Naive thymus-derived CD4-positive, alpha-beta T cell (primary cell): ENCODE data around the gene TTC23L. TPM values are rescaled to one million over a fixed set of nuclear protein-coding genes. Genes with fewer than 3 reads are reported as not detected.

Experiments used
- ATAC-seq: fragments of 150-1000 bp; cut with Tn5 transposase; 2 replicates; pipeline ENCODE4 v1.10.0; 2021; ENCODE audit warnings: mild to moderate bottlenecking, moderate library complexity
- CTCF ChIA-PET: fragments of 350-600 bp; sonication (Branson Sonifier 250); formaldehyde crosslinking; loops from one replicate; lab custom pipeline; 2021; ENCODE audit warnings: antibody characterized with exemption; lab: Charles Lee
- POLR2A ChIA-PET: fragments of 350-600 bp; sonication (Branson Sonifier 250); formaldehyde crosslinking; loops from one replicate; lab custom pipeline; 2021; ENCODE audit warnings: antibody characterized with exemption, inconsistent platforms; lab: Charles Lee
- DNase-seq, 9 donors: peaks; one replicate each; pipeline versions ENCODE4 v3.0.0 to v3.0.0-alpha.2; 2020 to 2022; ENCODE audit warnings: mixed read lengths in 1 of 9
- H3K27ac ChIP-seq: one replicate; pipeline ENCODE4 v1.7.0; 2013; ENCODE audit warnings: mild to moderate bottlenecking, low read depth, low read length, moderate library complexity
- H3K27me3 ChIP-seq, 2 donors: one replicate each; pipeline ENCODE4 v1.7.0; 2013; ENCODE audit warnings: low read length in 2 of 2, mild to moderate bottlenecking in 2 of 2, moderate library complexity in 2 of 2; ENCODE audit not compliant: control insufficient read depth in 2 of 2, insufficient read depth in 2 of 2
- H3K36me3 ChIP-seq, 3 experiments: 1 replicate in 2 of 3; 2 replicates in 1 of 3; pipeline ENCODE4 v1.7.0; 2013; ENCODE audit warnings: low read length in 3 of 3, mild to moderate bottlenecking in 3 of 3, moderate library complexity in 1 of 3; ENCODE audit not compliant: insufficient read depth in 3 of 3, control insufficient read depth in 2 of 3
- H3K4me1 ChIP-seq, 2 donors: one replicate each; pipeline ENCODE4 v1.7.0; 2013; ENCODE audit warnings: low read length in 2 of 2, mild to moderate bottlenecking in 2 of 2, moderate library complexity in 1 of 2; ENCODE audit not compliant: control insufficient read depth in 2 of 2, insufficient read depth in 2 of 2
- H3K4me3 ChIP-seq: 2 replicates; pipeline ENCODE4 v1.7.0; 2013; ENCODE audit warnings: mild to moderate bottlenecking, low read length
- H3K9me3 ChIP-seq, 3 experiments: 1 replicate in 2 of 3; 2 replicates in 1 of 3; pipeline ENCODE4 v1.7.0; 2013; ENCODE audit warnings: low read length in 3 of 3; ENCODE audit not compliant: control insufficient read depth in 2 of 3
- H3K27ac Mint-ChIP-seq, 9 donors: one replicate each; pipeline ENCODE4 v1.8.0; 2020 to 2022; ENCODE audit warnings: mixed read lengths in 9 of 9, mild to moderate bottlenecking in 8 of 9, moderate library complexity in 5 of 9, inconsistent platforms in 2 of 9
- H3K27me3 Mint-ChIP-seq, 5 donors: one replicate each; pipeline ENCODE4 v1.8.0; 2021 to 2022; ENCODE audit warnings: mixed read lengths in 5 of 5, mild to moderate bottlenecking in 1 of 5
- H3K36me3 Mint-ChIP-seq, 5 donors: one replicate each; pipeline ENCODE4 v1.8.0; 2020 to 2022; ENCODE audit warnings: mixed read lengths in 5 of 5, mild to moderate bottlenecking in 3 of 5, inconsistent platforms in 1 of 5
- H3K4me1 Mint-ChIP-seq, 7 donors: one replicate each; pipeline ENCODE4 v1.8.0; 2020 to 2022; ENCODE audit warnings: mixed read lengths in 7 of 7, mild to moderate bottlenecking in 3 of 7, inconsistent platforms in 1 of 7
- H3K4me3 Mint-ChIP-seq, 10 donors: one replicate each; pipeline ENCODE4 v1.8.0; 2020 to 2022; ENCODE audit warnings: mild to moderate bottlenecking in 10 of 10, mixed read lengths in 10 of 10, moderate library complexity in 6 of 10, inconsistent platforms in 2 of 10
- H3K9me3 Mint-ChIP-seq, 11 donors: one replicate each; pipeline ENCODE4 v1.8.0; 2020 to 2022; ENCODE audit warnings: mixed read lengths in 11 of 11, mild to moderate bottlenecking in 4 of 11, inconsistent platforms in 1 of 11, moderate library complexity in 1 of 11
- intact Hi-C, 2 donors: fragments of 100-400 bp; cut with micrococcal nuclease; formaldehyde crosslinking; loops; one replicate each; pipeline ENCODE4 v1.15.1; 2023
- polyA plus RNA-seq, 2 donors: library from polyadenylated mRNA; unstranded; fragments of 300-500 nt; fragmentation: Illumina TruSeq; gene quantifications; one replicate each; pipeline ENCODE4 v1.2.3, GENCODE V29; 2021
- total RNA-seq, 6 experiments: library from RNA in 5 of 6; stranded (reverse) in 5 of 6; gene quantifications; 1 replicate in 5 of 6; 2 replicates in 1 of 6; pipeline ENCODE4 v1.2.3 and lab custom pipeline; 2021 to 2026

Gene TTC23L
- total and polyA plus RNA-seq, 7 experiments from 2014 or later: 0.57 to 1.9 (median 1.00) TPM; not detected in 4

- H3K27ac ChIP-seq: no peak overlapping the region
- Mint-ChIP-seq H3K36me3 (peaks cover 0 to 29% (median 21%) of the 10 kb centered on the region in 5 donors), H3K27me3 (no peaks in the 10 kb centered on the region), H3K9me3 (no peaks in the 10 kb centered on the region), H3K27ac (peak overlapping the region in 5 of 9 donors; percentile 4 to 64 (median 40)), H3K4me3 (peak overlapping the region in 2 of 10 donors; percentile 23 to 59), H3K4me1 (peaks cover 3 to 34% (median 7%) of the 10 kb centered on the region in 7 donors)
- POLR2A ChIA-PET: interaction anchor here (1.6 kb wide), 1 partner anchor 9 kb away, joined by 9 read pairs; the partner anchor contains the start of genes BRIX1 and RAD1
- H3K27me3 ChIP-seq: no peaks in the 10 kb centered on the region
- ATAC-seq (no peak), DNase-seq (no peak)
- no peaks in the 10 kb centered on the region for H3K9me3 ChIP-seq
- peaks cover 0 to 5% of the 10 kb centered on the region in 2 donors for H3K4me1 ChIP-seq
- intact Hi-C loops: loop anchor here (1.0 to 10.0 kb wide), 2 partner anchors 9 to 679 kb away; partner anchors contain the start of genes BRIX1 (in 2 of the 2) and RAD1 (in 2 of the 2)
- H3K36me3 ChIP-seq: peaks cover 0 to 47% (median 33%) of the 10 kb centered on the region in 3 experiments
- no peak overlapping the region for H3K4me3 ChIP-seq
- CTCF ChIA-PET: interaction anchor here (0.6 kb wide), 1 partner anchor 163 kb away, joined by 3 read pairs; no protein-coding TSS in a partner anchor
These were observed 84.9 kb downstream of the TTC23L start for GRCh38 chr5:34923694-34924461.

GRCh38 chr5:34924462-34924765 lies 85.5 kb downstream of the TTC23L start:
- peaks cover 0 to 47% (median 33%) of the 10 kb centered on the region in 3 experiments for H3K36me3 ChIP-seq
- no peak for ATAC-seq
- no peak overlapping the region for H3K4me3 ChIP-seq
- H3K4me1 ChIP-seq: peaks cover 0 to 7% of the 10 kb centered on the region in 2 donors
- ChIA-PET CTCF (no interaction called here), POLR2A (interaction anchor here (1.6 kb wide), 1 partner anchor 9 kb away, joined by 9 read pairs; the partner anchor contains the start of genes BRIX1 and RAD1)
- H3K27me3 Mint-ChIP-seq: no peaks in the 10 kb centered on the region
- no peaks in the 10 kb centered on the region for H3K27me3 ChIP-seq
- H3K9me3 Mint-ChIP-seq: no peaks in the 10 kb centered on the region
- intact Hi-C loops: loop anchor here (1.0 to 10.0 kb wide), 2 partner anchors 9 to 680 kb away; partner anchors contain the start of genes BRIX1 (in 2 of the 2) and RAD1 (in 2 of the 2)
- no peak for DNase-seq
- H3K9me3 ChIP-seq: no peaks in the 10 kb centered on the region
- peaks cover 0 to 29% (median 21%) of the 10 kb centered on the region in 5 donors for H3K36me3 Mint-ChIP-seq
- no peak overlapping the region for H3K27ac ChIP-seq
- peak overlapping the region in 1 of 9 donors; percentile 40 for H3K27ac Mint-ChIP-seq
- H3K4me1 Mint-ChIP-seq: peaks cover 4 to 38% (median 12%) of the 10 kb centered on the region in 7 donors
- no peak overlapping the region for H3K4me3 Mint-ChIP-seq

GRCh38 chr5:34926318-34926888 lies 87.4 kb downstream of the TTC23L start:
- peak overlapping the region in 1 of 9 donors; percentile 62 for H3K27ac Mint-ChIP-seq
- peaks cover 0 to 44% (median 33%) of the 10 kb centered on the region in 3 experiments for H3K36me3 ChIP-seq
- DNase-seq (no peak), ATAC-seq (no peak)
- no peak overlapping the region for H3K27ac ChIP-seq
- H3K4me1 ChIP-seq: peaks cover 10 to 14% of the 10 kb centered on the region in 2 donors
- H3K27me3 ChIP-seq: no peaks in the 10 kb centered on the region
- no peak overlapping the region for H3K4me3 Mint-ChIP-seq
- peaks cover 0 to 23% (median 14%) of the 10 kb centered on the region in 5 donors for H3K36me3 Mint-ChIP-seq
- no peaks in the 10 kb centered on the region for H3K9me3 Mint-ChIP-seq
- H3K4me1 Mint-ChIP-seq: peaks cover 13 to 47% (median 23%) of the 10 kb centered on the region in 7 donors
- intact Hi-C loops: loop anchor here (5.0 to 10.0 kb wide), 2 partner anchors 682 to 691 kb away; partner anchors contain the start of gene SPEF2 (in 2 of the 2)
- no peaks in the 10 kb centered on the region for H3K9me3 ChIP-seq
- no peak overlapping the region for H3K4me3 ChIP-seq
- no peaks in the 10 kb centered on the region for H3K27me3 Mint-ChIP-seq
- POLR2A ChIA-PET: no interaction called here
- CTCF ChIA-PET: no interaction called here

GRCh38 chr5:34927785-34928184 lies 88.8 kb downstream of the TTC23L start:
- Mint-ChIP-seq H3K27me3 (no peaks in the 10 kb centered on the region), H3K4me1 (peaks cover 16 to 49% (median 32%) of the 10 kb centered on the region in 7 donors), H3K4me3 (no peak overlapping the region), H3K9me3 (no peaks in the 10 kb centered on the region), H3K27ac (peak overlapping the region in 1 of 9 donors; percentile 9), H3K36me3 (peaks cover 0 to 19% (median 10%) of the 10 kb centered on the region in 5 donors)
- Histone ChIP-seq H3K4me3 (no peak overlapping the region), H3K36me3 (peaks cover 0 to 33% (median 33%) of the 10 kb centered on the region in 3 experiments), H3K27me3 (no peaks in the 10 kb centered on the region), H3K4me1 (peaks cover 15 to 18% of the 10 kb centered on the region in 2 donors), H3K27ac (no peak overlapping the region), H3K9me3 (no peaks in the 10 kb centered on the region)
- ChIA-PET POLR2A (interaction anchor here (3.8 kb wide), 1 partner anchor 12 kb away, joined by 91 read pairs; the partner anchor contains the start of genes BRIX1 and RAD1), CTCF (interaction anchor here (0.7 kb wide), 1 partner anchor 1430 kb away, joined by 3 read pairs; no protein-coding TSS in a partner anchor)
- intact Hi-C loops: loop anchor here (2.0 to 10.0 kb wide), 5 partner anchors 683 to 1949 kb away; partner anchors contain the start of genes NIPBL (in 2 of the 2) and SPEF2 (in 2 of the 2)
- no peak for ATAC-seq
- no peak for DNase-seq

GRCh38 chr5:34928267-34928666 lies 89.3 kb downstream of the TTC23L start:
- Mint-ChIP-seq H3K4me1 (peaks cover 16 to 47% (median 32%) of the 10 kb centered on the region in 7 donors), H3K36me3 (peaks cover 0 to 19% (median 9%) of the 10 kb centered on the region in 5 donors), H3K4me3 (peak overlapping the region in 6 of 10 donors; percentile 88 to 97 (median 92)), H3K9me3 (no peaks in the 10 kb centered on the region), H3K27me3 (no peaks in the 10 kb centered on the region), H3K27ac (peak overlapping the region in 2 of 9 donors; percentile 93)
- Histone ChIP-seq H3K27me3 (no peaks in the 10 kb centered on the region), H3K4me3 (no peak overlapping the region), H3K36me3 (peaks cover 0 to 30% (median 28%) of the 10 kb centered on the region in 3 experiments), H3K4me1 (peaks cover 15 to 18% of the 10 kb centered on the region in 2 donors), H3K9me3 (no peaks in the 10 kb centered on the region), H3K27ac (no peak overlapping the region)
- DNase-seq (no peak), ATAC-seq (no peak)
- ChIA-PET POLR2A (interaction anchor here (1.5 to 3.8 kb wide), 3 partner anchors 9 to 920 kb away, joined by 4 to 91 read pairs (median 5); partner anchors contain the start of genes AMACR, BRIX1 and RAD1), CTCF (interaction anchor here (0.7 kb wide), 1 partner anchor 135 kb away, joined by 3 read pairs; no protein-coding TSS in a partner anchor)
- intact Hi-C loops: loop anchor here (2.0 to 10.0 kb wide), 5 partner anchors 683 to 1949 kb away; partner anchors contain the start of genes NIPBL (in 2 of the 2) and SPEF2 (in 2 of the 2)
